ENCODE measurements around the gene INPP5A.

Gene INPP5A

GRCh38 chr10:132812520-132812919 is 274.9 kb downstream of the INPP5A start:
- no peak for TF ChIP-seq CTCF (IDR thresholded peaks at IDR 0.05; ENCODE audit: insufficient read depth, low read length, missing control alignments)
- no peak for DNase-seq (ENCODE audit: low read depth, low spot score)
- H3K4me3 ChIP-seq (ENCODE audit: low read depth, low read length), result no peak overlapping the region
- POLR2A ChIA-PET, result no interaction called here
- CTCF ChIA-PET, result no interaction called here

- DNase-seq (ENCODE audit: low read depth, low spot score), result no peak
- POLR2A ChIA-PET, result no interaction called here
- no peak overlapping the region for H3K4me3 ChIP-seq (ENCODE audit: low read depth, low read length)
- no peak for TF ChIP-seq CTCF (IDR thresholded peaks at IDR 0.05; ENCODE audit: insufficient read depth, low read length, missing control alignments)
- CTCF ChIA-PET, result no interaction called here
These were observed 275.4 kb downstream of the INPP5A start for GRCh38 chr10:132813001-132813401.

- ChIA-PET POLR2A (no interaction called here), CTCF (no interaction called here)
- no peak for DNase-seq (ENCODE audit: low read depth, low spot score)
- TF ChIP-seq CTCF (IDR thresholded peaks at IDR 0.05; ENCODE audit: insufficient read depth, low read length, missing control alignments), result no peak
- H3K4me3 ChIP-seq (ENCODE audit: low read depth, low read length), result no peak overlapping the region
These were observed 276.2 kb downstream of the INPP5A start for GRCh38 chr10:132813560-132814468.

GRCh38 chr10:132814469-132814856 is 276.9 kb downstream of the INPP5A start:
- no peak for TF ChIP-seq CTCF (IDR thresholded peaks at IDR 0.05; ENCODE audit: insufficient read depth, low read length, missing control alignments)
- no peak overlapping the region for H3K4me3 ChIP-seq (ENCODE audit: low read depth, low read length)
- DNase-seq (ENCODE audit: low read depth, low spot score), result no peak
- ChIA-PET POLR2A (no interaction called here), CTCF (no interaction called here)

- DNase-seq (ENCODE audit: low read depth, low spot score), result no peak
- CTCF ChIA-PET, result no interaction called here
- no peak for TF ChIP-seq CTCF (IDR thresholded peaks at IDR 0.05; ENCODE audit: insufficient read depth, low read length, missing control alignments)
- POLR2A ChIA-PET, result no interaction called here
- H3K4me3 ChIP-seq (ENCODE audit: low read depth, low read length), result no peak overlapping the region
These were observed 277.7 kb downstream of the INPP5A start for GRCh38 chr10:132815168-132815857.

GRCh38 chr10:132816718-132817117 is 279.1 kb downstream of the INPP5A start:
- POLR2A ChIA-PET, result no interaction called here
- no peak for TF ChIP-seq CTCF (IDR thresholded peaks at IDR 0.05; ENCODE audit: insufficient read depth, low read length, missing control alignments)
- H3K4me3 ChIP-seq (ENCODE audit: low read depth, low read length), result no peak overlapping the region
- no peak for DNase-seq (ENCODE audit: low read depth, low spot score)
- CTCF ChIA-PET, result no interaction called here
